Measurements from ENCODE around the gene EPB41L4A. TPM values are rescaled to one million over a fixed set of nuclear protein-coding genes. Genes with fewer than 3 reads are reported as not detected.

Gene EPB41L4A
- total RNA-seq, 1 donor from 2014 or later: 6.7 TPM

DNA sequence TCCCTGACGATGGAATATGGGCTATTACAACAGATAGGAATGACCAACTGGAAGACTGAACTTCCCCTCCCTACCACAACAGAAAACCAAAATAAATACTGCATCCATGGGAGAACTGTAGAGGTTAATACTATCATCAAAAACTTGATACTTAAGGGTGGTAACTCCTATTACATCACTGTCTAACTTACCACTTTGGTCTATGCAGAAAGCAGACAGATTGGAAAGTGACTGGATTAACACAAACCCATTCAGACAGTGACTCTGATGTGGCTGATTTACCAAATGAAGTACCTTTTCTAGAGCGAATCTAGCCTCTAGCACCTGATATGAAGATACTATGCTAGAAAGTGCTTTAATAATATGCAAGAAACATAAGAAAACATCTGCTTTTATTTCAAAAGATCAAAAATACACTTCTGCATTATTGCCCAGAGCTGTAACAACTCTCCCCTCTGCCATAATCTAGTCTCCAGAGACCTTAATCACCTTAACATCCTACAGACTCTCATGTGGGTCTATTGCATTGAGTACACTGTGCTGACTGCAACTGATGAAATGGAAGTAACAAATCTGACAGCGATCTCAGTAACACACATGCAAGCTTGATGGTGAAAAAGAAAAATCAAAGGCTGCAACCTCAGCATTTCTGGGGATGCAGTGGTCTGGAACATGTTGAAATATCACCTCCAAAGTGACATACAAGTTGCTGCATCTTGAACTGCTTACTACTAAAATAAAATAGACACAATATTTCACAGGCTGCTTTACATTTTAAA lies 62.7 kb downstream of the EPB41L4A start:
- DNase-seq (ENCODE audit: low read depth): no peak

DNA sequence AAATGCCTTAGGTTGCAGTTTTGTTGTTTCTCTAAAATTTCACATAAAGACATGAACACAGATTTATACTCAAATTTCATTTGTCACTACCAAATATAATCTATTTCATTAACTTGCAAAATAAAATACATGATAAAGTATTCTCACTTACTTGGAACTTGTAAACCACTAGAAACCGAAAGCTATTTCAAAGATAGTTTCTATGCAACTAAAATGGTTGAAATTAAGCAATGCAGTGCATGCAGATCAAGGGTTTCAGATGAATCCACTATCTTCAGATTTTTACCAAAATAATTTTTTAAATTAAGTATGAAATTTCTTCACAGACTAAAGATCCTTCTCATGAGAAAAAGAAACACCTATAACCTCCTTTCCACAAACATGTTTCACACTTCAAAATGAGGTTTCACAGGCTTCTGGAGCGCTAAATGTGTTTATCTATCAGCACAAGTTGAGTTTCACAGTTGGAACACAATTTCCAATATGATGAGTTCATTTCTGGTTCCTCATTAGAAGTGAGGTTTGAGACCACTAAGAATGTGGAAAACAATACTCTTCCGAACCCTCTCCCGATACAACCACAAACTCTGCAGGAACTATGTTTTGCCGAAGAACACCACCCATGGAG lies 63.9 kb downstream of the EPB41L4A start:
- TF ChIP-seq, protein P1, sequence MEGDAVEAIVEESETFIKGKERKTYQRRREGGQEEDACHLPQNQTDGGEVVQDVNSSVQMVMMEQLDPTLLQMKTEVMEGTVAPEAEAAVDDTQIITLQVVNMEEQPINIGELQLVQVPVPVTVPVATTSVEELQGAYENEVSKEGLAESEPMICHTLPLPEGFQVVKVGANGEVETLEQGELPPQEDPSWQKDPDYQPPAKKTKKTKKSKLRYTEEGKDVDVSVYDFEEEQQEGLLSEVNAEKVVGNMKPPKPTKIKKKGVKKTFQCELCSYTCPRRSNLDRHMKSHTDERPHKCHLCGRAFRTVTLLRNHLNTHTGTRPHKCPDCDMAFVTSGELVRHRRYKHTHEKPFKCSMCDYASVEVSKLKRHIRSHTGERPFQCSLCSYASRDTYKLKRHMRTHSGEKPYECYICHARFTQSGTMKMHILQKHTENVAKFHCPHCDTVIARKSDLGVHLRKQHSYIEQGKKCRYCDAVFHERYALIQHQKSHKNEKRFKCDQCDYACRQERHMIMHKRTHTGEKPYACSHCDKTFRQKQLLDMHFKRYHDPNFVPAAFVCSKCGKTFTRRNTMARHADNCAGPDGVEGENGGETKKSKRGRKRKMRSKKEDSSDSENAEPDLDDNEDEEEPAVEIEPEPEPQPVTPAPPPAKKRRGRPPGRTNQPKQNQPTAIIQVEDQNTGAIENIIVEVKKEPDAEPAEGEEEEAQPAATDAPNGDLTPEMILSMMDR (conservative IDR thresholded peaks at IDR 0.05; ENCODE audit: low read depth, low read length): no peak
- H3K4me3 ChIP-seq (ENCODE audit: low read depth, low read length): no peak overlapping the region
- no peak for DNase-seq (ENCODE audit: low read depth)

More for the DNA sequence above, 62.7 kb downstream of the EPB41L4A start:
- H3K4me3 ChIP-seq (ENCODE audit: low read depth, low read length): no peak overlapping the region
- TF ChIP-seq, protein P1 (conservative IDR thresholded peaks at IDR 0.05; ENCODE audit: low read depth, low read length): no peak

DNA sequence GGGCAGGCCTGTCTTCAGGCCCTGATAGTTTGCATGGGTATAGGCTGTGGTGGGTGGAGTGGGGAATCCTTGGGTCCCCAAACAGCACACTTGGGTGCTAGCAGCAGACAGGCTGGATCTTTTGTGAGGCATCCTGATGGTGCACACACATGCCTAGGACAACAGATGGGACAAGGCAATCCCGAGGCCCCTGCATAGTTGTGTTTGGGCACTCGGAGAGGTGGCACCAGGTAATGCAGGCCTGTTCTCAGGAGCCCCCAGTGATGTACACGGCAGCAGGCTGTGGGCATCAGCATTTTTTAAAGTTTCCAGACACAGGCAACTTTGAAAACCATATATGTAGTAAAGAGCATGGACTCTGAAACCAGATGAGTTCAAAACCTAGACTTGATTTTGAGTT lies 65.4 kb downstream of the EPB41L4A start:
- H3K4me3 ChIP-seq (ENCODE audit: low read depth, low read length): no peak overlapping the region
- TF ChIP-seq, protein P1 (conservative IDR thresholded peaks at IDR 0.05; ENCODE audit: low read depth, low read length): no peak
- DNase-seq (ENCODE audit: low read depth): no peak

DNA sequence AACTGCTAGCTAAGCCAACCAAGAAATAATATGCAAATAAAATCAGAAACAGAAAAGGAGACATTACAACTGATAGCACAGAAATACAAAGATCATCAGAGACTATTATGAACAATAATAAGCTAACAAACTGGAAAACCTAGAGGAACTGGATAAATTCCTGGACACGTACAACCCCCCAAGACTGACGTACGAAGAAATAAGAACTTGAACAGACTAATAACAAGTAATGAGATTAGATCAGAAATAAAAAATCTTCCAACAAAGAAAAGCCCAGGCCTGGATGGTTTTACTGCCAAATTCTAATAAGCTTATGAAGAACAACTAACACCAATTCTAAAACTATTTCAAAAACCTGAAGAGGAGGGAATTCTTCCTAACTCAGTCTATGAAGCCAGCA lies 67.9 kb downstream of the EPB41L4A start:
- DNase-seq (ENCODE audit: low read depth): no peak
- TF ChIP-seq, protein P1 (conservative IDR thresholded peaks at IDR 0.05; ENCODE audit: low read depth, low read length): no peak
- H3K4me3 ChIP-seq (ENCODE audit: low read depth, low read length): no peak overlapping the region

DNA sequence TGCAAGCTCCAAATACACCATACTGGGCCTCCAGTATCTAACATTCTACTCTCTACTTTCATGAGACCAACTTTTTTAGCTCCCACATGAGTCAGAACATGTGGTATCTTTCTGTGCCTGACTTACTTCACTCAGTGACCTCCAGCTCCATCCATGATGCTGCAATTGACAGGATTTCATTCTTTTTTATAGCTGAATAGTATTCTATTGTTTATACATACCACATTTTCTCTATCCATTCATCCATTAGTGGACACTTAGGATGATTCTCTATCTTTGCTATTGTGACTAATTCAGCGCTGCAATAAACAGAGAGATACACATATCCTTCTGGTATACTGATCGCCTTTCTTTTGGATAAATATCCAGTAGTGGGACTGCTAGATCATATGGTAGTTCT lies 68.5 kb downstream of the EPB41L4A start:
- no peak for DNase-seq (ENCODE audit: low read depth)
- H3K4me3 ChIP-seq (ENCODE audit: low read depth, low read length): no peak overlapping the region
- TF ChIP-seq, protein P1 (conservative IDR thresholded peaks at IDR 0.05; ENCODE audit: low read depth, low read length): no peak

DNA sequence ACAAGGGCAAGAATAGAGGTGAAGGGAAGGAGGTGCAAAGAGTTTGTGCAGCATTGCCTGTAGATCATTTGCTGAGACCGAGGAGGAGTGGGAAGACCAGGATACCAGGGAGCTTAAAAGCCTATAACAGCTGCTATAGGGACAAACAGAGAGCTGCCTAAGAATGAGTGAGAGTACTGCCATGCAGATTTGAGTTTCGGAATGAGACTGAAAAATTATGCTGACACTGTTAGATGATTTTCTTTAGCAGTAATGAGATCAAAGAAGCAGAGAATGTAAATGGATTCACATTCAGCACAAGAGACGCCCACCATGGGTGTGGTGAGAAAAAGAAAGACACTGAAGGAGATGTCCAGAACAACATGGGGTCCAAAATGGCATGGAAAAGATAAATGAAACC lies 69.7 kb downstream of the EPB41L4A start:
- H3K4me3 ChIP-seq (ENCODE audit: low read depth, low read length): no peak overlapping the region
- DNase-seq (ENCODE audit: low read depth): no peak
- TF ChIP-seq, protein P1 (conservative IDR thresholded peaks at IDR 0.05; ENCODE audit: low read depth, low read length): no peak
